Muscle layer of duodenum (tissue), 2 donors: ENCODE results near the gene TMEM171.

Source experiments
- H3K27ac ChIP-seq: one replicate; pipeline ENCODE4 v1.7.0; 2013; ENCODE audit warnings: mild to moderate bottlenecking, low read length
- H3K27me3 ChIP-seq: one replicate; pipeline ENCODE4 v1.7.0; 2013; ENCODE audit warnings: low read depth, mild to moderate bottlenecking, control low read depth, low read length
- H3K36me3 ChIP-seq, 2 donors: one replicate each; pipeline ENCODE4 v1.7.0; 2013; ENCODE audit warnings: low read length in 2 of 2, control low read depth in 1 of 2, mild to moderate bottlenecking in 1 of 2; ENCODE audit not compliant: insufficient read depth in 2 of 2, control insufficient read depth in 1 of 2
- H3K4me1 ChIP-seq, 2 donors: one replicate each; pipeline ENCODE4 v1.7.0; 2013; ENCODE audit warnings: low read length in 2 of 2, mild to moderate bottlenecking in 2 of 2, control low read depth in 1 of 2, moderate library complexity in 1 of 2; ENCODE audit not compliant: insufficient read depth in 2 of 2, control insufficient read depth in 1 of 2
- H3K4me3 ChIP-seq, 2 donors: one replicate each; pipeline ENCODE4 v1.7.0; 2013; ENCODE audit warnings: low read length in 2 of 2, low read depth in 1 of 2, mild to moderate bottlenecking in 1 of 2
- H3K9me3 ChIP-seq, 2 donors: one replicate each; pipeline ENCODE4 v1.7.0; 2013; ENCODE audit warnings: low read length in 2 of 2, control low read depth in 1 of 2, mild to moderate bottlenecking in 1 of 2; ENCODE audit not compliant: control insufficient read depth in 1 of 2
- donor health status: healthy.

TMEM171 gene

DNA sequence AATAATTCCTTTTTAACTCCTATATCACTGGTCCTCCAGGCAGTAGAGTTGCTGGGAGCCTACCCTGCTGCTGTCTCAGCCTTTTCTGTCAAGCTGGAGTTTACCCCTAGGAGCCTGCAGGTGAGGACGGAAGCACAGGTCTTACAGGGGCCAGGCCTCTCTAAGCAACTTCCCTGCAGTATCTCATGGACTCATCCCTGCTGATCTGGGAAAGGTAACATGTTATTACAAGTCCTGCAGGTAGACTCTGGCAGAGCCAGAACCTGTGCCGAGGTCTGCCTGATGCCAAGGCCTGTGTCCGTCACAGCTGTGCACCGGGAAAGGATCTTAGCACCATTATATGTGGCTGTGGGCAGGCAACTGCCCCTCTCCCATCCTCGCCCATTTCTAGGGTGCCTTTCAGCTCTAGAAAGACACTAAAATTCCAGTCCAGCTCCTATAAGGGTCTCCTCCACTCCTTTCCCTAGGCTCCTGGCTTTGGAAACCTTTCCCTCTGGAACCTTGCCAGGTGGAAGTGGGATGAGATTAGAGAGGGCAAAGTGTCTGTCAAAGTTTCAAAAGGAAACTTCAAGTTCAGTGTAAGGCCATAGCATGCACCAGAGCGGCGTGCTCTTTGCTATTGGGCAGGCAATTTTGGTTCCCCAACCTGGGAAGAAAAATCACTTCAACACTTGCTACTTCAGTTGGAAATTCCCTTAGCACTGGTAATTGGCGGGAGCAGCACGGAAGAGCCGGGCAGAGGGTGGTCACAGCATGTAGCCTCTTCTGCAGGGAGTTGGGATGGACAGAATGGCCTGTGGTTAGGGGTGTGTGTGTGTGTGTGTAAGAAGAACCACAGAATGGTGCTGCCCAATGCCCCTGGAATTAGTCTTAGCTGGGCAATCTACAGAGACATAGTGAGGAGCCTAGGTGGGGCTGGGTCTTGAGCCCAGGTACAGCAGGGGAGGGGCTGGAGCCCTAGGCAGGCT is 17.5 kb downstream of the TMEM171 start:
- no peak overlapping the region for H3K27ac ChIP-seq
- H3K9me3 ChIP-seq, result no peaks in the 10 kb centered on the region
- H3K36me3 ChIP-seq, result no peaks in the 10 kb centered on the region
- H3K4me3 ChIP-seq, result no peak overlapping the region
- no peaks in the 10 kb centered on the region for H3K27me3 ChIP-seq
- no peaks in the 10 kb centered on the region for H3K4me1 ChIP-seq

- Histone ChIP-seq H3K4me1 (no peaks in the 10 kb centered on the region), H3K9me3 (no peaks in the 10 kb centered on the region), H3K36me3 (no peaks in the 10 kb centered on the region), H3K4me3 (no peak overlapping the region), H3K27ac (no peak overlapping the region), H3K27me3 (no peaks in the 10 kb centered on the region)
Observed at GRCh38 chr5:73139485-73139884, 19.1 kb downstream of the TMEM171 start.

DNA sequence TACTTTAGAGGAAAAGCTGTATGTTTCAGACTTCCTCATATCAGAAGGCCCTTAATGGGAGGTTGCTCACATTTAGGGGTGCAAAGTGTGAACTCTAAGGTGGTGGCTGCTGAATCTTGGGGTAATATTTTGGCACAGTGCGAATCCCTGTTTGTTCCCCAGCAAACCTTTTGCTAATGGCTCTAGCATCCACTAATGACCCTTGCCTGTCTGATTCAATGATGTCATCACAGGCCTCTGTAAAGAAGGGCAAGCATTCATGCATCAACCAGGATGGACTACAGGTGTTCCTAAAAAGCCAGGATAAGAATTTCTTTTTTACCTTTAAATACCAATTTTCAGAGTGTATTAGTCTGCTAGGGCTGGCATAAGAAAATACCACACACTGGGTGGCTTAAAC is 20.4 kb downstream of the TMEM171 start:
- H3K4me1 ChIP-seq, result no peaks in the 10 kb centered on the region
- H3K27me3 ChIP-seq, result no peaks in the 10 kb centered on the region
- H3K4me3 ChIP-seq, result no peak overlapping the region
- H3K36me3 ChIP-seq, result no peaks in the 10 kb centered on the region
- H3K9me3 ChIP-seq, result no peaks in the 10 kb centered on the region
- no peak overlapping the region for H3K27ac ChIP-seq

DNA sequence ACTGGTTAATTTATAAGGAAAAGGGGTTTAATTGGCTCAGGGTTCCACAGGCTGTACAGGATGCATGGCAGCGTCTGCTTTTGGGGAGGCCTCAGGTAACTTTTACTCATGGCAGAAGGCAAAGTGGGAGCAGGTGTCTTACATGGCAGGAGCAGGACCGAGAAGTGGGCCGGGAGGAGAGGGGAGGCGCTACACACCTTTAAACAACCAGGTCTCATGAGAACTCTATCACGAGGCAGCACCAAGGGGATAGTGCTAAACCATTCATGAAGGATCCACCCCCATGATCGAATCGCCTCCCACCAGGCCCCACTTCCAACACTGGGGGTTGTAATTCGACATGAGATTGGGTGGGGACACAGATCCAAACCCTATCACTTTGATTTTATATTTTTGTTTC is 21.7 kb downstream of the TMEM171 start:
- H3K27me3 ChIP-seq, result no peaks in the 10 kb centered on the region
- H3K4me1 ChIP-seq, result no peaks in the 10 kb centered on the region
- no peaks in the 10 kb centered on the region for H3K36me3 ChIP-seq
- no peak overlapping the region for H3K4me3 ChIP-seq
- no peak overlapping the region for H3K27ac ChIP-seq
- H3K9me3 ChIP-seq, result no peaks in the 10 kb centered on the region

- Histone ChIP-seq H3K4me3 (no peak overlapping the region), H3K4me1 (no peaks in the 10 kb centered on the region), H3K27ac (no peak overlapping the region), H3K27me3 (no peaks in the 10 kb centered on the region), H3K36me3 (no peaks in the 10 kb centered on the region), H3K9me3 (no peaks in the 10 kb centered on the region)
Observed at GRCh38 chr5:73143716-73144115, 23.3 kb downstream of the TMEM171 start.

DNA sequence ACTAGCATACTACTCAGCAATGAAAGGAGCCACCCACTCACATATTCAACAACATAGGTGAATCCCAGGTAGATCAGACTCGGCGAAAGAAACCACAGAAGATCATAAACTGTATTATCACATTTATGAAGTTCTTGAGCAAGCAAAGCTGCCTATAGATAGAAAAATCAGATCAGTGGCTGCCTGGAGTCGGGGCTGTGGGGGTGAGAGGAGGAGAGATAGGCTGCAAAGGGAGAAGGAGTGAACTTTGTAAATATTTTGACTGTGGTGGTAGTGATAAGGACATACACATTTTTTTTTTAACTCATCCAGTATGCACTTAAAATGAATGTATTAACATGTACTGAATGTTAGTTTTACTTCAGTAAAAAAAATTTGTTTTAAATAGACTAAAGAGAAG is 29.2 kb downstream of the TMEM171 start:
- Histone ChIP-seq H3K9me3 (no peaks in the 10 kb centered on the region), H3K4me3 (no peak overlapping the region), H3K36me3 (no peaks in the 10 kb centered on the region), H3K27ac (no peak overlapping the region), H3K27me3 (no peaks in the 10 kb centered on the region), H3K4me1 (no peaks in the 10 kb centered on the region)

- Histone ChIP-seq H3K27ac (no peak overlapping the region), H3K27me3 (no peaks in the 10 kb centered on the region)
Observed at GRCh38 chr5:73150876-73151275, 30.5 kb downstream of the TMEM171 start.

DNA sequence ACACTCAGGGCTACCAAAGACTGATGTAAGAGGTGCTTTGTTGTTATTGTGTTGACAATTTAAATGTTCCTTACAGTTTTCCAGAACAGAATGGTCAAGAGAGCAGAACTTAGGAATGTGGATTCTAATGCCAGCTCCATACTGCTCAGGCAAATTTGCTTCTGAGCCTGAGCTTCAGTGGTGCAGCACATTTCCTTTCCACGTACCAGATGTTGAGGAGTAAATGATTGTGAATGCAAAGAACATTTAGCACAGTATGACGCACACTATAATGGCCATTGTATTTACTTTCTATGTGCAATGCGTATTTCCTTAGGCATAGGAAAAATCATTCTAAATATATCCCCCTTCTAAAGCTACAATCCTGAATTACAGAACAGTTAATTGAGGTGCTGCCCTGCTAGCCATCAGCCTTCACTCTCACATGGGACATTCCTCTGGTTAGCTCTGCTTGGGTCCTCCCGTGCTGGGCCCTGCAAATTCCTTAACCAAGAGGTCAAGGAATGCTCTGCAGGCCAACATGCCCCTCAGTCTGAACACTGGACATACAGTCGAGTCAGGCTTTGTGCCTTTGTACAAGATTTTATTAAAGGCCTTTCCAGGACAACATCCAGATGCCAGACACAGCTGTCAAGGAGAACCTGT is 31.5 kb downstream of the TMEM171 start:
- Histone ChIP-seq H3K4me3 (no peak overlapping the region), H3K27me3 (no peaks in the 10 kb centered on the region), H3K27ac (no peak overlapping the region), H3K9me3 (no peaks in the 10 kb centered on the region), H3K36me3 (no peaks in the 10 kb centered on the region), H3K4me1 (no peaks in the 10 kb centered on the region)

More at GRCh38 chr5:73150876-73151275, 30.5 kb downstream of the TMEM171 start:
- Histone ChIP-seq H3K36me3 (no peaks in the 10 kb centered on the region), H3K9me3 (no peaks in the 10 kb centered on the region), H3K4me3 (no peak overlapping the region), H3K4me1 (no peaks in the 10 kb centered on the region)

GRCh38 chr5:73152411-73153388 is 32.3 kb downstream of the TMEM171 start:
- H3K4me3 ChIP-seq, result no peak overlapping the region
- no peaks in the 10 kb centered on the region for H3K27me3 ChIP-seq
- no peaks in the 10 kb centered on the region for H3K9me3 ChIP-seq
- no peak overlapping the region for H3K27ac ChIP-seq
- no peaks in the 10 kb centered on the region for H3K4me1 ChIP-seq
- no peaks in the 10 kb centered on the region for H3K36me3 ChIP-seq

DNA sequence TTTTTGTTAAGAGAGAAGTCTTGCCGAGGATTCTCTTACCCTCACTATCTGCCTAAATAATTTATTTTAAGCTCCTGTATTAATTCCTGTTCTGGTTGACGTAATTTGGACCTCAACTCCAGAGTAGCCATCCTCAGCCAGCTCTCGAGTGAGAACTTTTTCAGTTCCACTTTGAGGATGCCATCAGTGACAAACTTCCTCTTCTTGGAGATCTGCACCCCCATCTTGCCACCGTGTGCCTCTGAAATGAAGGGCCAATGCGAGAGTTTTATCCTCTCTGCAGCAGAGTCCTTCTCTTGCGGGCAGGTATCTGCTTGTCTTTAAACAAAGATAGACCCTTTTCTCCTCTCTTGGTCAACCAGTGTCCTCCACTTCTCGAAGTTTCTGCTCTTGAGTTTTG is 33.1 kb downstream of the TMEM171 start:
- Histone ChIP-seq H3K36me3 (no peaks in the 10 kb centered on the region), H3K27me3 (no peaks in the 10 kb centered on the region), H3K9me3 (no peaks in the 10 kb centered on the region), H3K27ac (no peak overlapping the region), H3K4me3 (no peak overlapping the region), H3K4me1 (no peaks in the 10 kb centered on the region)
